Measurements from ENCODE around the gene PRCD.
"Not testable (repeated sequence)": the region's sequence is repeated elsewhere in the genome, so short reads cannot be mapped to it uniquely, and the experiment has no call there.

The PRCD gene

GRCh38 chr17:76561332-76561731, 21.5 kb downstream of the PRCD start:
- no peak for DNase-seq (ENCODE audit: low read depth)
- H3K4me3 ChIP-seq (ENCODE audit: low read length), result peak overlapping the region; percentile 14
- no peak for TF ChIP-seq CTCF (conservative IDR thresholded peaks at IDR 0.05; ENCODE audit: low read depth, low read length)

GRCh38 chr17:76561799-76562268, 22.0 kb downstream of the PRCD start:
- no peak overlapping the region for H3K4me3 ChIP-seq (ENCODE audit: low read length)
- TF ChIP-seq CTCF (conservative IDR thresholded peaks at IDR 0.05; ENCODE audit: low read depth, low read length), result no peak
- peak; percentile 68 for DNase-seq (ENCODE audit: low read depth)

GRCh38 chr17:76562734-76563148, 22.9 kb downstream of the PRCD start:
- TF ChIP-seq CTCF (conservative IDR thresholded peaks at IDR 0.05; ENCODE audit: low read depth, low read length), result no peak
- no peak for DNase-seq (ENCODE audit: low read depth)

GRCh38 chr17:76563359-76563758, 23.5 kb downstream of the PRCD start:
- DNase-seq (ENCODE audit: low read depth); H3K4me3 ChIP-seq (ENCODE audit: low read length): not testable (repeated sequence)

More at GRCh38 chr17:76562734-76563148, 22.9 kb downstream of the PRCD start:
- no peak overlapping the region for H3K4me3 ChIP-seq (ENCODE audit: low read length)

GRCh38 chr17:76564991-76565727, 25.3 kb downstream of the PRCD start:
- not testable (repeated sequence) for H3K4me3 ChIP-seq (ENCODE audit: low read length); DNase-seq (ENCODE audit: low read depth)

GRCh38 chr17:76565728-76566612, 26.1 kb downstream of the PRCD start:
- no peak for DNase-seq (ENCODE audit: low read depth)
- H3K4me3 ChIP-seq (ENCODE audit: low read length), result no peak overlapping the region
- no peak for TF ChIP-seq CTCF (conservative IDR thresholded peaks at IDR 0.05; ENCODE audit: low read depth, low read length)

- DNase-seq (ENCODE audit: low read depth), result no peak
- TF ChIP-seq CTCF (conservative IDR thresholded peaks at IDR 0.05; ENCODE audit: low read depth, low read length), result no peak
- no peak overlapping the region for H3K4me3 ChIP-seq (ENCODE audit: low read length)
These were observed 26.7 kb downstream of the PRCD start for GRCh38 chr17:76566613-76566943.

- no peak overlapping the region for H3K4me3 ChIP-seq (ENCODE audit: low read length)
- no peak for DNase-seq (ENCODE audit: low read depth)
- TF ChIP-seq CTCF (conservative IDR thresholded peaks at IDR 0.05; ENCODE audit: low read depth, low read length), result no peak
These were observed 27.2 kb downstream of the PRCD start for GRCh38 chr17:76566988-76567431.
